Measurements from ENCODE around the gene CGB8.
A peak's percentile ranks its signal among the peaks of the same experiment; 100 is the strongest.

Gene CGB8

DNA sequence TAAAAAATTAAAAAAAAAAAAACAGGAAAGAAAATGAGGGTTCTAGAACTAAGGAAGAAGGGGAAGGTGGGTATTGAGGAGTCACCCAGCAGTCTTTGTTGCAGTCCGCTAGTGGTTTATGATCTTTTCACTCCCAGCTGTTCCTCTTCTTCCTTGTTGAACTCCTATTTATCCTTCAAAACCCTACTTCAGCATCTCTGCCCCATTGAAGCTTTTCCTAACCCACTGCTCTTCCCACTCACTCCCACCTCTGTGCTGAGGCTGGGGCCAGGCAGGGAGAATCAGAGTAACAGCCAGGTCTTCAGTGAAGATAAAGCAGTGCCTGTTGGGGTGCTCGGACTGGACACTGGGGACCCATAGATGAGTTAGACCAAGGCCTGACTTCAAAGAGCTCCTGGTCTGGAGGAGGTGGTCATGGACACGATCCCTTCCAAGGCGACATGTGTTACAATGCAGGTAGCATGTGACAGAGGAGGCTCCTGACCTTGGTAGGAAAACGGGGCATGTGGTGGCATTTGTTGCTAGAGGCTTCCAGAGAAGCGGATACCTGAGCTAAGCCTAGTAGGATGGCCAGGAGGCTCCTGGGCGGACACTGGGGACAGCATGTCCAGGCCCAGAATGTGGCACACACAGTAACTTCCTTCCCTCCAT lies 43.8 kb downstream of the CGB8 start:
- DNase-seq: no peak

GRCh38 chr19:49004133-49004532 lies 44.8 kb downstream of the CGB8 start:
- DNase-seq: no peak

DNA sequence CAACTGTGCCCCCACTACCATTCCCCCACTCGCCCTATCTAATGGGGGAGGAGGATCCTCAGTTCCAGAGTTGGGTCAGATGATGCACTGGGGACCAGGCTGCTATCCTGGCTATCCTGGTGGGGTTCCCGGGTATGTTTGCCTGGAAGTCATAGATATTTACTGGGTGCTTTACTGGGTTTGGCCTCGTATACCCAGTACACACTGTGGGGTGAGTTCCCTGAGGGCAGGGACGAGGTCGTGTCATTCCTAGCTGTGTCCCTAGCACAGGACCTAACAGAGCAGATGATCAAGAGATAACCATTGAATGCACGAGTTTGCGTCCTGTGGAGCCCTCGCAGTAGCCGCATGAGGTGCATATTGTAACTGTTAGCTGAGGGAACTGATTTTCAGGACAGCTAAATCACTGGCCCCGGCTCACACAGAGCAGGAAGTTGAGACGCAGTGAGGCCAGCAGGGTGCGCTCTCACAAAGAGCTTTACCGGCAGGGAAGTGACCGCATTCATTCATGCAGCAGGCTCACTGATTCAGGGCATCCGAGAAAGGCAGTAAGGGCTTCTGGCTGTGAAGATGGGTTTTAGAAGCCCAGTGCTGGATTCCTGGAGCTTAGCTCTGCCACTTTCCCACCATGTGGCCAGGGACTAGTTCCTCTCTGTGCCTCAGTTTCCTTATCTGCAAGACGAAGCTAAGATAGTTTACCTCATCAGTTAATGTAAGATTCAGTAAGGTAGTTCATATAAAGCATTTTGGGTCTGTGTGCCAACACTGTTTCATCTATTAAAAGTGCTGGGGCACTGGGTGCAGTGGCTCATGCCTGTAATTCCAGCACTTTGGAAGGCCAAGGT lies 49.2 kb downstream of the CGB8 start:
- DNase-seq: peak; percentile 18

GRCh38 chr19:48997972-48998371 lies 50.9 kb downstream of the CGB8 start:
- peak; percentile 53 for DNase-seq

Data from NCI-H146 (cell line).